Mesenchymal stem cell (in vitro differentiated cells and primary cell): Measurements from ENCODE around the gene SORL1.

Source experiments
- DNase-seq: peaks from one replicate; pipeline ENCODE4 v3.0.0-alpha.2; 2013
- H2AFZ ChIP-seq: one replicate; pipeline ENCODE4 v1.6.1; 2013; ENCODE audit warnings: low read depth, mild to moderate bottlenecking, control low read depth, inconsistent platforms, low read length, moderate library complexity
- H2AK5ac ChIP-seq: 2 replicates; pipeline ENCODE4 v1.6.1; 2013; ENCODE audit warnings: low read length, moderate library complexity, mild to moderate bottlenecking, inconsistent platforms; ENCODE audit not compliant: severe bottlenecking
- H2BK120ac ChIP-seq: one replicate; pipeline ENCODE4 v1.6.1; 2013; ENCODE audit warnings: low read depth, mild to moderate bottlenecking, inconsistent platforms, low read length, moderate library complexity
- H2BK12ac ChIP-seq, 2 experiments: one replicate each; pipeline ENCODE4 v1.6.1; 2013; ENCODE audit warnings: inconsistent platforms in 2 of 2, low read length in 2 of 2, mild to moderate bottlenecking in 2 of 2, moderate library complexity in 2 of 2, control low read depth in 1 of 2
- H2BK15ac ChIP-seq: one replicate; pipeline ENCODE4 v1.6.1; 2013; ENCODE audit warnings: mild to moderate bottlenecking, low read depth, inconsistent platforms; ENCODE audit not compliant: poor library complexity, severe bottlenecking
- H2BK5ac ChIP-seq: 2 replicates; pipeline ENCODE4 v1.6.1; 2013; ENCODE audit warnings: low read depth, mild to moderate bottlenecking, low read length, control low read depth, inconsistent platforms; ENCODE audit not compliant: poor library complexity, severe bottlenecking
- H3K14ac ChIP-seq, 2 experiments: one replicate each; pipeline ENCODE4 v1.6.1; 2013; ENCODE audit warnings: inconsistent platforms in 2 of 2, low read length in 2 of 2, control low read depth in 1 of 2, mild to moderate bottlenecking in 1 of 2, moderate library complexity in 1 of 2
- H3K18ac ChIP-seq, 2 experiments: one replicate each; pipeline ENCODE4 v1.6.1; 2013; ENCODE audit warnings: inconsistent platforms in 2 of 2, low read length in 2 of 2, control low read depth in 1 of 2, low read depth in 1 of 2, mild to moderate bottlenecking in 1 of 2
- H3K23ac ChIP-seq, 2 experiments: one replicate each; pipeline ENCODE4 v1.6.1; 2013; ENCODE audit warnings: inconsistent platforms in 2 of 2, low read length in 2 of 2, mild to moderate bottlenecking in 2 of 2, moderate library complexity in 2 of 2, control low read depth in 1 of 2
- H3K27ac ChIP-seq: 2 replicates; pipeline ENCODE4 v1.5.1; 2013; ENCODE audit warnings: mild to moderate bottlenecking, moderate library complexity, low read length, control low read depth, inconsistent platforms; ENCODE audit not compliant: poor library complexity, severe bottlenecking
- H3K27me3 ChIP-seq, 2 experiments: 2 replicates each; pipeline versions ENCODE4 v1.6.1 to v1.7.0; 2013; ENCODE audit warnings: low read length in 2 of 2, mild to moderate bottlenecking in 2 of 2, moderate library complexity in 2 of 2, control low read depth in 1 of 2, inconsistent platforms in 1 of 2; ENCODE audit not compliant: control insufficient read depth in 1 of 2, insufficient read depth in 1 of 2
- H3K36me3 ChIP-seq, 2 experiments: 2 replicates each; pipeline versions ENCODE4 v1.6.1 to v1.7.0; 2013; ENCODE audit warnings: low read length in 2 of 2, control low read depth in 1 of 2, inconsistent platforms in 1 of 2, low read depth in 1 of 2, mild to moderate bottlenecking in 1 of 2; ENCODE audit not compliant: insufficient read depth in 2 of 2, control insufficient read depth in 1 of 2
- H3K4ac ChIP-seq, 2 experiments: one replicate each; pipeline ENCODE4 v1.6.1; 2013; ENCODE audit warnings: inconsistent platforms in 2 of 2, low read length in 2 of 2, mild to moderate bottlenecking in 2 of 2, moderate library complexity in 2 of 2, control low read depth in 1 of 2, low read depth in 1 of 2
- H3K4me1 ChIP-seq: 2 replicates; pipeline ENCODE4 v1.6.1; 2013; ENCODE audit warnings: low read depth, low read length, control low read depth; ENCODE audit not compliant: control insufficient read depth, insufficient read depth
- H3K4me2 ChIP-seq: 2 replicates; pipeline ENCODE4 v1.6.1; 2013; ENCODE audit warnings: low read length, mild to moderate bottlenecking, inconsistent platforms; ENCODE audit not compliant: poor library complexity, severe bottlenecking
- H3K4me3 ChIP-seq, 2 experiments: 2 replicates each; pipeline versions ENCODE4 v1.5.1 to v1.7.0; 2013; ENCODE audit warnings: low read length in 2 of 2, mild to moderate bottlenecking in 2 of 2, control low read depth in 1 of 2, low read depth in 1 of 2; ENCODE audit not compliant: insufficient read depth in 1 of 2
- H3K79me1 ChIP-seq: replicated peaks from 2 replicates; pipeline ENCODE4 v1.6.1; 2013; ENCODE audit warnings: mild to moderate bottlenecking, control low read depth, low read length, inconsistent platforms; ENCODE audit not compliant: poor library complexity, severe bottlenecking
- H3K9ac ChIP-seq: 2 replicates; pipeline ENCODE4 v1.7.0; 2013; ENCODE audit warnings: mild to moderate bottlenecking, low read length, moderate library complexity
- H3K9me3 ChIP-seq: 2 replicates; pipeline ENCODE4 v1.7.0; 2013; ENCODE audit warnings: mild to moderate bottlenecking, low read length; ENCODE audit not compliant: control insufficient read depth
- H4K8ac ChIP-seq: one replicate; pipeline ENCODE4 v1.6.1; 2013; ENCODE audit warnings: inconsistent platforms, mild to moderate bottlenecking, low read length, moderate library complexity
- H4K91ac ChIP-seq: one replicate; pipeline ENCODE4 v1.6.1; 2013; ENCODE audit warnings: mild to moderate bottlenecking, low read length, inconsistent platforms
- WGBS: methylation state at CpG from one replicate; pipeline ENCODE4 v1.1.7; 2013; ENCODE audit warnings: mixed read lengths; 5-methylcytosine and 5-hydroxymethylcytosine counted together

Gene SORL1

GRCh38 chr11:121587182-121587581 lies 135.1 kb downstream of the SORL1 start:
- H3K9me3 ChIP-seq, result no peaks in the 10 kb centered on the region
- H2AFZ ChIP-seq, result no peak overlapping the region
- no peak overlapping the region for H3K9ac ChIP-seq
- no peak overlapping the region for H2BK15ac ChIP-seq
- no peak overlapping the region for H4K91ac ChIP-seq
- no peaks in the 10 kb centered on the region for H3K36me3 ChIP-seq
- H2BK120ac ChIP-seq, result no peak overlapping the region
- H3K4ac ChIP-seq, result no peak overlapping the region
- H3K18ac ChIP-seq, result no peak overlapping the region
- H2BK5ac ChIP-seq, result no peak overlapping the region
- no peak overlapping the region for H3K4me2 ChIP-seq
- peaks cover 27 to 30% of the 10 kb centered on the region in 2 experiments for H3K27me3 ChIP-seq
- no peak overlapping the region for H3K14ac ChIP-seq
- no peak overlapping the region for H4K8ac ChIP-seq
- 73% methylated on average over 2 of the region's 2 CpGs for WGBS
- no peaks in the 10 kb centered on the region for H3K79me1 ChIP-seq
- DNase-seq, result no peak
- H2AK5ac ChIP-seq, result no peak overlapping the region
- H3K27ac ChIP-seq, result no peak overlapping the region
- no peak overlapping the region for H3K4me3 ChIP-seq
- H2BK12ac ChIP-seq, result no peak overlapping the region
- H3K23ac ChIP-seq, result no peak overlapping the region
- no peaks in the 10 kb centered on the region for H3K4me1 ChIP-seq

- Histone ChIP-seq H3K14ac (no peak overlapping the region), H3K18ac (no peak overlapping the region), H4K8ac (no peak overlapping the region), H2AFZ (no peak overlapping the region), H4K91ac (no peak overlapping the region), H3K4ac (no peak overlapping the region), H3K27ac (no peak overlapping the region), H3K27me3 (peaks cover 30% of the 10 kb centered on the region in 2 experiments), H3K9me3 (peaks cover 5% of the 10 kb centered on the region), H3K4me2 (no peak overlapping the region), H3K23ac (no peak overlapping the region), H2AK5ac (no peak overlapping the region), H3K36me3 (no peaks in the 10 kb centered on the region), H3K79me1 (no peaks in the 10 kb centered on the region), H2BK12ac (no peak overlapping the region), H3K4me3 (no peak overlapping the region), H2BK15ac (no peak overlapping the region), H3K4me1 (no peaks in the 10 kb centered on the region), H3K9ac (no peak overlapping the region), H2BK5ac (no peak overlapping the region), H2BK120ac (no peak overlapping the region)
- no peak for DNase-seq
- 73% methylated on average over 6 of the region's 8 CpGs for WGBS
Observed at GRCh38 chr11:121588747-121589146, 136.6 kb downstream of the SORL1 start.

GRCh38 chr11:121589946-121590537 lies 137.9 kb downstream of the SORL1 start:
- Histone ChIP-seq H2AK5ac (no peak overlapping the region), H2BK120ac (no peak overlapping the region), H3K23ac (no peak overlapping the region), H3K4me3 (no peak overlapping the region), H3K4ac (no peak overlapping the region), H2BK15ac (no peak overlapping the region), H2AFZ (no peak overlapping the region), H3K4me2 (no peak overlapping the region), H3K27me3 (peaks cover 30% of the 10 kb centered on the region in 2 experiments), H3K14ac (no peak overlapping the region), H4K91ac (no peak overlapping the region), H3K27ac (no peak overlapping the region), H3K4me1 (no peaks in the 10 kb centered on the region), H4K8ac (no peak overlapping the region), H2BK12ac (no peak overlapping the region), H3K18ac (no peak overlapping the region), H3K9me3 (peaks cover 5% of the 10 kb centered on the region), H3K9ac (no peak overlapping the region), H3K79me1 (no peaks in the 10 kb centered on the region), H3K36me3 (no peaks in the 10 kb centered on the region), H2BK5ac (no peak overlapping the region)
- no peak for DNase-seq
- WGBS, result 79% methylated on average over 5 of the region's 5 CpGs

GRCh38 chr11:121590772-121591404 lies 138.8 kb downstream of the SORL1 start:
- no peak overlapping the region for H2AK5ac ChIP-seq
- 96% methylated on average over 12 of the region's 12 CpGs for WGBS
- no peak for DNase-seq

More at GRCh38 chr11:121590772-121591404, 138.8 kb downstream of the SORL1 start:
- Histone ChIP-seq H2BK5ac (no peak overlapping the region), H3K4ac (no peak overlapping the region), H2BK12ac (peak overlapping the region; percentile 42 to 56), H2AFZ (no peak overlapping the region), H3K27ac (no peak overlapping the region), H2BK120ac (no peak overlapping the region), H3K36me3 (no peaks in the 10 kb centered on the region), H3K23ac (no peak overlapping the region), H3K4me1 (peaks cover 3% of the 10 kb centered on the region), H3K4me2 (no peak overlapping the region), H4K91ac (no peak overlapping the region), H3K27me3 (peaks cover 30% of the 10 kb centered on the region in 2 experiments), H4K8ac (no peak overlapping the region), H3K9ac (no peak overlapping the region), H3K18ac (peak overlapping the region in 1 of 2 experiments; percentile 64), H3K79me1 (no peaks in the 10 kb centered on the region), H3K4me3 (no peak overlapping the region), H3K14ac (no peak overlapping the region), H3K9me3 (peaks cover 5% of the 10 kb centered on the region), H2BK15ac (no peak overlapping the region)
